HEK293 (cell line): ENCODE results near the gene SPINT2.
"Not testable (repeated sequence)": the region's sequence is repeated elsewhere in the genome, so short reads cannot be mapped to it uniquely, and the experiment has no call there.

Experiments
- CTCF ChIA-PET: fragments of 350-600 bp; formaldehyde crosslinking; extraction: SDS; loops from one replicate; lab custom pipeline; 2021; ENCODE audit warnings: antibody characterized with exemption; lab: Yijun Ruan, JAX
- POLR2A ChIA-PET: fragments of 300-600 bp; formaldehyde crosslinking; extraction: SDS; loops from one replicate; lab custom pipeline; 2020; ENCODE audit warnings: antibody characterized with exemption, inconsistent platforms; lab: Yijun Ruan, JAX
- H3K27ac ChIP-seq: fragments of 200-500 bp; sonication (Bioruptor generic); 2 replicates; pipeline ENCODE4 v1.5.1; 2014; ENCODE audit warnings: low read depth, low read length, control low read depth, inconsistent platforms; ENCODE audit errors: extremely low read depth
- H3K36me3 ChIP-seq, 2 experiments: fragments of 200-500 bp in 1 of 2; sonication (Bioruptor generic) in 1 of 2; 1 replicate in 1 of 2; 2 replicates in 1 of 2; pipeline ENCODE4 v1.5.1; 2014 to 2017; ENCODE audit warnings: inconsistent platforms in 2 of 2, low read length in 2 of 2; ENCODE audit not compliant: control insufficient read depth in 2 of 2, insufficient read depth in 1 of 2
- H3K4me1 ChIP-seq: fragments of 200-500 bp; sonication (Bioruptor generic); 2 replicates; pipeline ENCODE4 v1.5.1; 2014; ENCODE audit warnings: mild to moderate bottlenecking, low read length, inconsistent platforms; ENCODE audit not compliant: control insufficient read depth, insufficient read depth
- H3K4me3 ChIP-seq: 2 replicates; pipeline ENCODE4 v1.5.1; 2011; ENCODE audit warnings: low read depth, mild to moderate bottlenecking, control low read depth, low read length, moderate library complexity
- H3K9me3 ChIP-seq: fragments of 200-500 bp; sonication (Bioruptor generic); 2 replicates; pipeline ENCODE4 v1.5.1; 2014; ENCODE audit warnings: low read depth, low read length, inconsistent platforms; ENCODE audit not compliant: control insufficient read depth, insufficient read depth
- BCL11A ChIP-seq: fragments of 450-650 bp; formaldehyde crosslinking; IDR thresholded peaks from 2 replicates; pipeline ENCODE4 v1.5.1; 2016; ENCODE audit warnings: low read depth, missing biosample characterization, missing genetic modification characterization
- EGR2 ChIP-seq: fragments of 450-650 bp; formaldehyde crosslinking; IDR thresholded peaks from 2 replicates; pipeline ENCODE4 v1.5.1; 2016; ENCODE audit warnings: low read depth, missing biosample characterization, missing genetic modification characterization
- GFI1B ChIP-seq: fragments of 450-650 bp; formaldehyde crosslinking; IDR thresholded peaks from 2 replicates; pipeline ENCODE4 v1.5.1; 2016; ENCODE audit warnings: missing biosample characterization, missing genetic modification characterization
- OSR2 ChIP-seq: fragments of 450-650 bp; formaldehyde crosslinking; IDR thresholded peaks from 2 replicates; pipeline ENCODE4 v1.5.1; 2016; ENCODE audit warnings: missing biosample characterization, missing genetic modification characterization
- OVOL3 ChIP-seq: fragments of 450-650 bp; formaldehyde crosslinking; IDR thresholded peaks from 2 replicates; pipeline ENCODE4 v1.5.1; 2016; ENCODE audit warnings: missing biosample characterization, missing genetic modification characterization
- PRDM1 ChIP-seq: fragments of 450-650 bp; formaldehyde crosslinking; IDR thresholded peaks from 2 replicates; pipeline ENCODE4; 2016; ENCODE audit warnings: missing biosample characterization, missing genetic modification characterization
- SP2 ChIP-seq: fragments of 450-650 bp; formaldehyde crosslinking; IDR thresholded peaks from 2 replicates; pipeline ENCODE4 v1.5.1; 2016; ENCODE audit warnings: missing biosample characterization, missing genetic modification characterization
- ZBTB17 ChIP-seq: fragments of 450-650 bp; formaldehyde crosslinking; IDR thresholded peaks from 2 replicates; pipeline ENCODE4 v1.5.1; 2016; ENCODE audit warnings: missing biosample characterization, missing genetic modification characterization
- ZFHX2 ChIP-seq: fragments of 450-650 bp; formaldehyde crosslinking; conservative IDR thresholded peaks from 2 replicates; pipeline ENCODE4 v1.5.1; 2016; ENCODE audit warnings: missing biosample characterization, missing genetic modification characterization
- ZNF184 ChIP-seq: fragments of 450-650 bp; IDR thresholded peaks from 2 replicates; pipeline ENCODE4 v1.5.1; 2018; ENCODE audit warnings: missing biosample characterization, mild to moderate bottlenecking, missing genetic modification characterization
- ZNF202 ChIP-seq: fragments of 450-650 bp; formaldehyde crosslinking; IDR thresholded peaks from 2 replicates; pipeline ENCODE4 v1.5.1; 2016; ENCODE audit warnings: missing biosample characterization, missing genetic modification characterization, borderline replicate concordance
- ZNF214 ChIP-seq: fragments of 450-650 bp; formaldehyde crosslinking; IDR thresholded peaks from 2 replicates; pipeline ENCODE4 v1.5.1; 2017; ENCODE audit warnings: missing biosample characterization, mild to moderate bottlenecking, missing genetic modification characterization, borderline replicate concordance
- ZNF274 ChIP-seq, 2 experiments: fragments of 200-500 bp in 1 of 2; fragments of 450-650 bp in 1 of 2; sonication (Bioruptor generic) in 1 of 2; formaldehyde crosslinking in 1 of 2; IDR thresholded peaks; 2 replicates each; pipeline versions ENCODE4 v1.5.1 to v1.6.1; 2014 to 2016; ENCODE audit warnings: borderline replicate concordance in 1 of 2, inconsistent platforms in 1 of 2, low read length in 1 of 2, missing biosample characterization in 1 of 2, missing genetic modification characterization in 1 of 2
- ZNF366 ChIP-seq: fragments of 450-650 bp; formaldehyde crosslinking; conservative IDR thresholded peaks from 2 replicates; pipeline ENCODE4 v1.5.1; 2016; ENCODE audit warnings: missing biosample characterization, missing genetic modification characterization
- ZNF544 ChIP-seq: fragments of 450-650 bp; formaldehyde crosslinking; IDR thresholded peaks from 2 replicates; pipeline ENCODE4 v1.5.0; 2017; ENCODE audit warnings: missing biosample characterization, missing genetic modification characterization
- ZNF600 ChIP-seq: fragments of 450-650 bp; formaldehyde crosslinking; IDR thresholded peaks from 2 replicates; pipeline ENCODE4 v1.5.1; 2016; ENCODE audit warnings: missing biosample characterization, missing genetic modification characterization
- ZNF76 ChIP-seq: fragments of 450-650 bp; formaldehyde crosslinking; IDR thresholded peaks from 2 replicates; pipeline ENCODE4; 2016; ENCODE audit warnings: low read depth, missing biosample characterization, missing genetic modification characterization, borderline replicate concordance
- TF ChIP-seq, protein P1 (sequence below): fragments of 450-650 bp; formaldehyde crosslinking; IDR thresholded peaks from 2 replicates; pipeline ENCODE4 v1.5.1; 2016; ENCODE audit warnings: missing biosample characterization, missing genetic modification characterization
- TF ChIP-seq, protein P2 (sequence below): fragments of 450-650 bp; formaldehyde crosslinking; IDR thresholded peaks from 2 replicates; pipeline ENCODE4 v1.5.1; 2017; ENCODE audit warnings: missing biosample characterization, missing genetic modification characterization
- TF ChIP-seq, protein P3 (sequence below): fragments of 450-650 bp; formaldehyde crosslinking; IDR thresholded peaks from 2 replicates; pipeline ENCODE4 v1.5.1; 2016; ENCODE audit warnings: missing biosample characterization, missing genetic modification characterization

Gene SPINT2

DNA sequence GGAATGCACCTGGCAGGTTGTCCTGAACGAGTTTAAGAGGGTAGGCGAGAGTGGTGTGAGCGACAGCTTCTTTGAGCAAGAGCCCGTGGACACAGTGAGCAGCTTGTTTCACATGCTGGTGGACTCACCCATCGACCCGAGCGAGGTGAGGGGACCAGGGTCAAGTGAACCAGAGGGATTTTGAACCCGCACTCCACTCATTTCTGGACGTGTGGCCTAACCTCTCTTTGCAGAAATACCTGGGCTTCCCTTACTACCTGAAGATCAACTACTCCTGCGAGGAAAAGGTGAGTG, 72.9 kb downstream of the SPINT2 start:
- TF ChIP-seq BCL11A (tag by site-specific recombination): no peak
- TF ChIP-seq, protein P1, sequence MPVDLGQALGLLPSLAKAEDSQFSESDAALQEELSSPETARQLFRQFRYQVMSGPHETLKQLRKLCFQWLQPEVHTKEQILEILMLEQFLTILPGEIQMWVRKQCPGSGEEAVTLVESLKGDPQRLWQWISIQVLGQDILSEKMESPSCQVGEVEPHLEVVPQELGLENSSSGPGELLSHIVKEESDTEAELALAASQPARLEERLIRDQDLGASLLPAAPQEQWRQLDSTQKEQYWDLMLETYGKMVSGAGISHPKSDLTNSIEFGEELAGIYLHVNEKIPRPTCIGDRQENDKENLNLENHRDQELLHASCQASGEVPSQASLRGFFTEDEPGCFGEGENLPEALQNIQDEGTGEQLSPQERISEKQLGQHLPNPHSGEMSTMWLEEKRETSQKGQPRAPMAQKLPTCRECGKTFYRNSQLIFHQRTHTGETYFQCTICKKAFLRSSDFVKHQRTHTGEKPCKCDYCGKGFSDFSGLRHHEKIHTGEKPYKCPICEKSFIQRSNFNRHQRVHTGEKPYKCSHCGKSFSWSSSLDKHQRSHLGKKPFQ (tag by site-specific recombination): peak; percentile 35; the same call in 1 of the 2 replicates
- no peak for TF ChIP-seq ZNF274 (IDR thresholded peaks at IDR 0.05; ENCODE audit: low read length)
- TF ChIP-seq ZNF274 (tag by site-specific recombination; IDR thresholded peaks at IDR 0.05; ENCODE audit: borderline replicate concordance): peak; percentile 20; the same call in 1 of the 2 replicates
- ChIA-PET CTCF (interaction anchor here (0.5 to 3.9 kb wide), 7 partner anchors 10 to 435 kb away, joined by 3 to 29 read pairs (median 4); partner anchors contain the start of genes FAM98C and PSMD8), POLR2A (interaction anchor here (0.6 to 5.5 kb wide), 7 partner anchors 9 to 97 kb away, joined by 3 to 83 read pairs (median 7); partner anchors contain the start of genes GGN, PSMD8, SPINT2 and SPRED3)
- Histone ChIP-seq H3K4me3 (peak overlapping the region; percentile 29), H3K4me1 (peaks cover 14% of the 10 kb centered on the region), H3K9me3 (no peaks in the 10 kb centered on the region), H3K36me3 (peaks cover 0 to 6% of the 10 kb centered on the region in 2 experiments; a peak in 1 of 3 replicates), H3K27ac (peak overlapping the region; percentile 68)

DNA sequence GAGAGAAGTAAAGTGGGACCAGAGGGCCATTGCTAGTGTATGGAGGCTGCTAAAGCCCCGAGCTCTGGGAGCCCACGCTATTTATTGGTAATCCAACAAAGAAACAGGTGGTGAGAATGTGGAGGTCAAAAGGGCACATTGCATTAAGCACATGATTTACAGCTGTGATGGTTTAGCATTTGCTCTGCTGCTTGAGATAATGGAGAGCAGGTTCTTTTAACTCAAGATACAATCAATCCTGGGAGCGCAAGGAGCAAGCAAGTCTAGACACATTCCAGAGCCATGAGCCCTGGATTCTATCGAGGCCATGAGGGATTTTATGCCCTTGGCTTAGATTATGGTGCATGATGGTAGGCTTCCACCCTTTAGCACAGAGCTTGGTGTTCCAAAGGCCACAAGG, 74.6 kb downstream of the SPINT2 start:
- H3K36me3 ChIP-seq, H3K4me3 ChIP-seq, H3K9me3 ChIP-seq: not testable (repeated sequence)
- Histone ChIP-seq H3K27ac (0 out of 2 replicates have a peak overlapping the region, but pooled peaks have one; percentile 31), H3K4me1 (peaks cover 14% of the 10 kb centered on the region)
- 0 out of 2 replicates have a peak, but pooled peaks have one; percentile 46 for TF ChIP-seq ZBTB17 (tag by site-specific recombination)
- peak; percentile 25; the same call in 1 of the 2 replicates for TF ChIP-seq OSR2 (tag by site-specific recombination)
- TF ChIP-seq ZNF366 (tag by site-specific recombination): 0 out of 2 replicates have a peak, but pooled peaks have one; percentile 16
- TF ChIP-seq, protein P2, sequence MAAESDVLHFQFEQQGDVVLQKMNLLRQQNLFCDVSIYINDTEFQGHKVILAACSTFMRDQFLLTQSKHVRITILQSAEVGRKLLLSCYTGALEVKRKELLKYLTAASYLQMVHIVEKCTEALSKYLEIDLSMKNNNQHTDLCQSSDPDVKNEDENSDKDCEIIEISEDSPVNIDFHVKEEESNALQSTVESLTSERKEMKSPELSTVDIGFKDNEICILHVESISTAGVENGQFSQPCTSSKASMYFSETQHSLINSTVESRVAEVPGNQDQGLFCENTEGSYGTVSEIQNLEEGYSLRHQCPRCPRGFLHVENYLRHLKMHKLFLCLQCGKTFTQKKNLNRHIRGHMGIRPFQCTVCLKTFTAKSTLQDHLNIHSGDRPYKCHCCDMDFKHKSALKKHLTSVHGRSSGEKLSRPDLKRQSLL: peak; percentile 15; the same call in 1 of the 2 replicates
- ChIA-PET POLR2A (interaction anchor here (5.5 kb wide), 1 partner anchor 35 kb away, joined by 83 read pairs; the partner anchor contains the start of gene PSMD8), CTCF (interaction anchor here (0.6 to 2.2 kb wide), 6 partner anchors 22 to 522 kb away, joined by 3 to 14 read pairs (median 4); partner anchors contain the start of gene FAM98C)

DNA sequence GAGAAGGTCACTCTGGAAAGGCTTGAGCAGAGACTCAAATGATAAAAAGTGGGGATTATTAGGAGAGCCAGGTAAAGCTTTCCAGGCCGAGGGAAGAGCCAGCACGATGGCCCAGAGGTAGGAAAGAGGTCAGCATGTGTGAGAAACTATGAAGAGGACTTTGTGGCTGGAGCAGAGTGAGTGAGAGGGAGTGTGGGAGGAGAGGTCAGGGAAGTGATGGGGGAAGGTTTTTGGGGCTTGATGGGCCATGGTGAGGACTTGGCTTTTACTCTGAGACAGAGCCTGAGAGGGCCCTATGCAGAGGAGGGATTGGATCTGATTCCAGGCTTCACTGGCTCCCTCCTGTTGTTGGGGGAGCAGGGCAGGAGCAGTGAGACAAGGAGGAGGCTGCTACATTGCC, 76.6 kb downstream of the SPINT2 start:
- H3K36me3 ChIP-seq: peaks cover 0 to 11% of the 10 kb centered on the region in 2 experiments; a peak in 1 of 3 replicates
- TF ChIP-seq SP2 (no peak), ZNF76 (tag by site-specific recombination) (no peak), ZNF184 (tag by site-specific recombination) (no peak), ZFHX2 (tag by site-specific recombination) (peak; percentile 54), OVOL3 (no peak), GFI1B (tag by site-specific recombination) (no peak), ZNF600 (peak; percentile 57), PRDM1 (tag by site-specific recombination) (peak; percentile 31; the same call in 1 of the 2 replicates), EGR2 (tag by site-specific recombination) (0 out of 2 replicates have a peak, but pooled peaks have one; percentile 35), ZNF544 (tag by site-specific recombination) (no peak), ZNF202 (tag by site-specific recombination) (no peak), ZNF214 (tag by site-specific recombination) (no peak)
- TF ChIP-seq, protein P3, sequence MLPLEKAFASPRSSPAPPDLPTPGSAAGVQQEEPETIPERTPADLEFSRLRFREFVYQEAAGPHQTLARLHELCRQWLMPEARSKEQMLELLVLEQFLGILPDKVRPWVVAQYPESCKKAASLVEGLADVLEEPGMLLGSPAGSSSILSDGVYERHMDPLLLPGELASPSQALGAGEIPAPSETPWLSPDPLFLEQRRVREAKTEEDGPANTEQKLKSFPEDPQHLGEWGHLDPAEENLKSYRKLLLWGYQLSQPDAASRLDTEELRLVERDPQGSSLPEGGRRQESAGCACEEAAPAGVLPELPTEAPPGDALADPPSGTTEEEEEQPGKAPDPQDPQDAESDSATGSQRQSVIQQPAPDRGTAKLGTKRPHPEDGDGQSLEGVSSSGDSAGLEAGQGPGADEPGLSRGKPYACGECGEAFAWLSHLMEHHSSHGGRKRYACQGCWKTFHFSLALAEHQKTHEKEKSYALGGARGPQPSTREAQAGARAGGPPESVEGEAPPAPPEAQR (tag by site-specific recombination): no peak
- ChIA-PET CTCF (interaction anchor here (0.6 kb wide), 1 partner anchor 198 kb away, joined by 4 read pairs; no protein-coding TSS in a partner anchor), POLR2A (no interaction called here)
- no peaks in the 10 kb centered on the region for H3K9me3 ChIP-seq
- H3K4me1 ChIP-seq: peaks cover 14% of the 10 kb centered on the region
- H3K4me3 ChIP-seq: no peak overlapping the region
- H3K27ac ChIP-seq: no peak overlapping the region
